Measurements from ENCODE around the gene CDR2.

- no peak for TF ChIP-seq POLR2A (IDR thresholded peaks at IDR 0.05; ENCODE audit: low read length)
- TF ChIP-seq GATA1 (IDR thresholded peaks at IDR 0.05; ENCODE audit: low read depth, low read length) = no peak
Measured at GRCh38 chr16:22407486-22407885, 33.1 kb upstream of the CDR2 start.
